Measurements from ENCODE around the gene SLC13A3. TPM values are rescaled to one million over a fixed set of nuclear protein-coding genes. Genes with fewer than 3 reads are reported as not detected.

Gene SLC13A3
- total RNA-seq, 4 donors from 2014 or later = 0.20 to 2.8 (median 1.1) TPM

DNA sequence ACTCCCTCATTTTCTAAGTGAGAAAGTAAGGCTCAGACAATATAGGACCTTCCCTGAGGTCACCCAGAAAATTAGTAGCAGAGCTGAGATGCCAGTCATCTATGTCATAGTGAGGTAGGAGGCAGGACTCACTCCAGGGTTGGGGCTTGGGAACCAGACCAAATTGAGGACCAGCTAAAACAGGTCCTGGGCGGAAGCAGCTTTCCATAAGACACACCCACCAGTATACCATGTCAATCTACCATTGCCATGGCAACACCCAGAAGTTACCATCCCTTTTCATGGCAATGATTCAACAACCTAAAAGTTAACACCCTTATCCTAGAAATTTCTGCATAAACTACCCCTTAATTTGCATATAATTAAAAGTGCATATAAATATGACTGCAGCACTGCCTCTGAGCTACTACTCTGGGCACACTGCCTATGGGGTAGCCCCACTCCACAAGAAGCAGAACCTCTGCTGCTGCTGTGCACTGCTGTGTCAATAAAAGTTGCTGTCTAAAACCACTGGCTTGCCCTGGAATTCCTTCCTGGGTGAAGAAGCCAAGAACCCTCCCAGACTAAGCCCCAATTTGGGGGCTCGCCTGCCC is 70.5 kb downstream of the SLC13A3 start:
- no peaks in the 10 kb centered on the region for H3K4me1 ChIP-seq
- H3K27me3 ChIP-seq = no peaks in the 10 kb centered on the region
- intact Hi-C loops (cut with DNase I; ENCODE audit: low total_unique reads) (no loop called here), in situ Hi-C loops (cut with MboI; ENCODE audit: low sequenced_read_pairs in 4 of 4) (no loop called here)
- TF ChIP-seq, protein P1, sequence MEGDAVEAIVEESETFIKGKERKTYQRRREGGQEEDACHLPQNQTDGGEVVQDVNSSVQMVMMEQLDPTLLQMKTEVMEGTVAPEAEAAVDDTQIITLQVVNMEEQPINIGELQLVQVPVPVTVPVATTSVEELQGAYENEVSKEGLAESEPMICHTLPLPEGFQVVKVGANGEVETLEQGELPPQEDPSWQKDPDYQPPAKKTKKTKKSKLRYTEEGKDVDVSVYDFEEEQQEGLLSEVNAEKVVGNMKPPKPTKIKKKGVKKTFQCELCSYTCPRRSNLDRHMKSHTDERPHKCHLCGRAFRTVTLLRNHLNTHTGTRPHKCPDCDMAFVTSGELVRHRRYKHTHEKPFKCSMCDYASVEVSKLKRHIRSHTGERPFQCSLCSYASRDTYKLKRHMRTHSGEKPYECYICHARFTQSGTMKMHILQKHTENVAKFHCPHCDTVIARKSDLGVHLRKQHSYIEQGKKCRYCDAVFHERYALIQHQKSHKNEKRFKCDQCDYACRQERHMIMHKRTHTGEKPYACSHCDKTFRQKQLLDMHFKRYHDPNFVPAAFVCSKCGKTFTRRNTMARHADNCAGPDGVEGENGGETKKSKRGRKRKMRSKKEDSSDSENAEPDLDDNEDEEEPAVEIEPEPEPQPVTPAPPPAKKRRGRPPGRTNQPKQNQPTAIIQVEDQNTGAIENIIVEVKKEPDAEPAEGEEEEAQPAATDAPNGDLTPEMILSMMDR (IDR thresholded peaks at IDR 0.05 in 4 of 5, conservative IDR thresholded peaks at IDR 0.05 in 1 of 5) = no peak
- TF ChIP-seq POLR2A (IDR thresholded peaks at IDR 0.05) = no peak
- no peak overlapping the region for H3K4me3 ChIP-seq
- DNase-seq (no peak), ATAC-seq (no peak)
- H3K9me3 ChIP-seq = no peaks in the 10 kb centered on the region
- H3K27ac ChIP-seq = no peak overlapping the region
- no peaks in the 10 kb centered on the region for H3K36me3 ChIP-seq

GRCh38 chr20:46578745-46579144 is 72.5 kb downstream of the SLC13A3 start:
- Histone ChIP-seq H3K36me3 (no peaks in the 10 kb centered on the region), H3K27ac (no peak overlapping the region), H3K4me1 (no peaks in the 10 kb centered on the region), H3K9me3 (no peaks in the 10 kb centered on the region), H3K4me3 (no peak overlapping the region), H3K27me3 (no peaks in the 10 kb centered on the region)
- ATAC-seq (no peak), DNase-seq (no peak)
- intact Hi-C loops (cut with DNase I; ENCODE audit: low total_unique reads) (no loop called here), in situ Hi-C loops (cut with MboI; ENCODE audit: low sequenced_read_pairs in 4 of 4) (no loop called here)
- TF ChIP-seq POLR2A (IDR thresholded peaks at IDR 0.05) = no peak
- TF ChIP-seq, protein P1 (IDR thresholded peaks at IDR 0.05 in 4 of 5, conservative IDR thresholded peaks at IDR 0.05 in 1 of 5) = no peak

- Histone ChIP-seq H3K27ac (no peak overlapping the region), H3K4me1 (no peaks in the 10 kb centered on the region), H3K4me3 (no peak overlapping the region), H3K27me3 (no peaks in the 10 kb centered on the region), H3K36me3 (no peaks in the 10 kb centered on the region), H3K9me3 (no peaks in the 10 kb centered on the region)
- TF ChIP-seq, protein P1 (IDR thresholded peaks at IDR 0.05 in 4 of 5, conservative IDR thresholded peaks at IDR 0.05 in 1 of 5) = no peak
- TF ChIP-seq POLR2A (IDR thresholded peaks at IDR 0.05) = no peak
- intact Hi-C loops (cut with DNase I; ENCODE audit: low total_unique reads) (no loop called here), in situ Hi-C loops (cut with MboI; ENCODE audit: low sequenced_read_pairs in 4 of 4) (no loop called here)
- no peak for DNase-seq
- ATAC-seq = no peak
Measured at GRCh38 chr20:46576774-46577395, 74.4 kb downstream of the SLC13A3 start.

DNA sequence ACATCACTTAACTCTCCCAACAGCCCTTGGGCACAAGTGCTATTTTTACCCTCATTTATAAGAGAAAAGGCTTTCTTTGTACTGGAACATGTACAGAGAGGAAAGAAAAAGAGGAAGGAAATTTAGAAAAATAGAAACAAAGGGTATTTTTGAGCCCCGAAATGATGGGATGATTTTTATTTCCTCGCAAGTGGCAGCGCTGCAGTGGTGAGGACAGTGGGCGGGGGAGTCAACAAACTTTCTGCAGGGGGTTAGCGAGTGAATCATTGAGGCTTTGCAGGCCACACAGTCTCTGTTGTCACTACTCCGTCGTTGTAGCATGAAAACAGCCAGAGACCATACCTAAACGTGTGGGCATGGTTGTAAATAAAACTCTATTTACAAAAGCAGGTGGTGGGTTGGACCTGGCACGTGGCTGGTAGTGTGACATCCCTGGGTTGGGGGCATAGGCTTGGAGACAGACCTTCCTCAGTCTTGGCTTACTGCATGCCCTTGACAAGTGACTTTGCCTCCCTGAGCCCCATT is 75.3 kb downstream of the SLC13A3 start:
- no peaks in the 10 kb centered on the region for H3K9me3 ChIP-seq
- DNase-seq = no peak
- intact Hi-C loops (cut with DNase I; ENCODE audit: low total_unique reads) (no loop called here), in situ Hi-C loops (cut with MboI; ENCODE audit: low sequenced_read_pairs in 4 of 4) (no loop called here)
- H3K27me3 ChIP-seq = no peaks in the 10 kb centered on the region
- TF ChIP-seq POLR2A (IDR thresholded peaks at IDR 0.05) = no peak
- TF ChIP-seq, protein P1 (IDR thresholded peaks at IDR 0.05 in 4 of 5, conservative IDR thresholded peaks at IDR 0.05 in 1 of 5) = no peak
- no peaks in the 10 kb centered on the region for H3K36me3 ChIP-seq
- no peaks in the 10 kb centered on the region for H3K4me1 ChIP-seq
- no peak overlapping the region for H3K27ac ChIP-seq
- H3K4me3 ChIP-seq = no peak overlapping the region
- no peak for ATAC-seq

All from gastrocnemius medialis (tissue), 4 donors.